Lower leg skin (tissue), 4 donors: ENCODE measurements around the gene CD34. TPM values are rescaled to one million over a fixed set of nuclear protein-coding genes. Genes with fewer than 3 reads are reported as not detected.

Experiments used
- DNase-seq, 2 donors: peaks; one replicate each; pipeline ENCODE4 v3.0.0-alpha.2; 2019; ENCODE audit warnings: low spot score in 2 of 2
- H3K4me3 ChIP-seq: fragments of 200-600 bp; sonication (generic); 2 replicates; pipeline ENCODE4 v1.5.1; 2017; ENCODE audit warnings: mild to moderate bottlenecking, low read depth; ENCODE audit not compliant: poor library complexity, severe bottlenecking
- CTCF ChIP-seq, 3 donors: fragments of 450-650 bp; IDR thresholded peaks; one replicate each; pipeline ENCODE4 v1.5.1; 2016; ENCODE audit warnings: antibody characterized with exemption in 3 of 3, mild to moderate bottlenecking in 3 of 3, moderate library complexity in 2 of 3
- POLR2A ChIP-seq, 2 donors: fragments of 450-650 bp; IDR thresholded peaks; one replicate each; pipeline ENCODE4 v1.6.1; 2016 to 2017; ENCODE audit warnings: antibody characterized with exemption in 2 of 2, mild to moderate bottlenecking in 1 of 2, moderate library complexity in 1 of 2
- WGBS, 2 donors: methylation state at CpG; one replicate each; pipeline ENCODE4 v1.1.5; 2018; 5-methylcytosine and 5-hydroxymethylcytosine counted together
- intact Hi-C: fragments of 100-400 bp; cut with DNase I; formaldehyde crosslinking; loops from one replicate; pipeline ENCODE4 v1.15.0; 2023; ENCODE audit warnings: low total_unique reads
- total RNA-seq, 4 donors: library from RNA; depleted of rRNA; stranded (reverse); fragments of >200 nt; gene quantifications; one replicate each; pipeline ENCODE4 v1.1.0, GENCODE V29; 2016

CD34 gene
- total RNA-seq, 4 donors from 2014 or later: 8.5 to 45.5 (median 26.0) TPM

- DNase-seq: peak; percentile 50 to 94
- intact Hi-C loops: no loop called here
- WGBS, 2 donors: 12% methylated on average over 8 of the region's 8 CpGs
- TF ChIP-seq POLR2A (IDR thresholded peaks at IDR 0.05): no peak
- TF ChIP-seq CTCF (IDR thresholded peaks at IDR 0.05): no peak
- H3K4me3 ChIP-seq: no peak overlapping the region
These were observed 14.3 kb upstream of the CD34 start for GRCh38 chr1:207925210-207925609.

GRCh38 chr1:207923561-207923960 is 12.6 kb upstream of the CD34 start:
- intact Hi-C loops: no loop called here
- no peak for DNase-seq
- TF ChIP-seq CTCF (IDR thresholded peaks at IDR 0.05) (no peak), POLR2A (IDR thresholded peaks at IDR 0.05) (no peak)
- no peak overlapping the region for H3K4me3 ChIP-seq
- WGBS, 2 donors: 65 to 82% methylated on average over 7 of the region's 7 CpGs

GRCh38 chr1:207923121-207923520 is 12.2 kb upstream of the CD34 start:
- no peak overlapping the region for H3K4me3 ChIP-seq
- DNase-seq: no peak
- intact Hi-C loops: no loop called here
- WGBS, 2 donors: 70 to 91% methylated on average over 5 of the region's 5 CpGs
- no peak for TF ChIP-seq POLR2A (IDR thresholded peaks at IDR 0.05)
- no peak for TF ChIP-seq CTCF (IDR thresholded peaks at IDR 0.05)

- intact Hi-C loops: no loop called here
- TF ChIP-seq POLR2A (IDR thresholded peaks at IDR 0.05) (no peak), CTCF (IDR thresholded peaks at IDR 0.05) (no peak)
- no peak for DNase-seq
- H3K4me3 ChIP-seq: no peak overlapping the region
- WGBS, 2 donors: 41 to 52% methylated on average over 6 to 8 of the region's 8 CpGs
These were observed 11.6 kb upstream of the CD34 start for GRCh38 chr1:207922554-207922953.

GRCh38 chr1:207921321-207921720 is 10.4 kb upstream of the CD34 start:
- intact Hi-C loops: no loop called here
- no peak for TF ChIP-seq CTCF (IDR thresholded peaks at IDR 0.05)
- TF ChIP-seq POLR2A (IDR thresholded peaks at IDR 0.05): no peak
- no peak overlapping the region for H3K4me3 ChIP-seq
- 79 to 83% methylated on average over 3 of the region's 3 CpGs for WGBS, 2 donors
- no peak for DNase-seq

- no peak overlapping the region for H3K4me3 ChIP-seq
- intact Hi-C loops: no loop called here
- WGBS, 2 donors: 61 to 68% methylated on average over 2 of the region's 2 CpGs
- no peak for DNase-seq
- TF ChIP-seq CTCF (IDR thresholded peaks at IDR 0.05) (no peak), POLR2A (IDR thresholded peaks at IDR 0.05) (no peak)
These were observed 9.6 kb upstream of the CD34 start for GRCh38 chr1:207920444-207921021.
